Activated B cell treated with CpG ODN at 0.5 μM for 24 hours (primary cell): ENCODE data around the gene TPCN2. TPM values are rescaled to one million over a fixed set of nuclear protein-coding genes. Genes with fewer than 3 reads are reported as not detected.
"Not testable (repeated sequence)": the region's sequence is repeated elsewhere in the genome, so short reads cannot be mapped to it uniquely, and the experiment has no call there.

Experiments
- ATAC-seq: fragments of 200-7000 bp; cut with Tn5 transposase; one replicate; pipeline ENCODE4 v1.10.0; 2021; ENCODE audit warnings: low read depth, mild to moderate bottlenecking, moderate library complexity
- CTCF ChIA-PET: fragments of 350-600 bp; sonication (Branson Sonifier 250); formaldehyde crosslinking; loops from one replicate; lab custom pipeline; 2021; ENCODE audit warnings: antibody characterized with exemption; lab: Charles Lee
- POLR2A ChIA-PET: fragments of 350-600 bp; sonication (Branson Sonifier 250); formaldehyde crosslinking; loops from one replicate; lab custom pipeline; 2021; ENCODE audit warnings: antibody characterized with exemption; lab: Charles Lee
- DNase-seq: peaks from one replicate; pipeline ENCODE4 v3.0.0; 2022
- H3K27ac Mint-ChIP-seq: one replicate; pipeline ENCODE4 v1.8.0; 2020; ENCODE audit warnings: mixed read lengths
- H3K27me3 Mint-ChIP-seq: one replicate; pipeline ENCODE4 v1.8.0; 2021; ENCODE audit warnings: mixed read lengths
- H3K36me3 Mint-ChIP-seq: one replicate; pipeline ENCODE4 v1.8.0; 2021; ENCODE audit warnings: low read depth, mixed read lengths
- H3K4me1 Mint-ChIP-seq: one replicate; pipeline ENCODE4 v1.8.0; 2021; ENCODE audit warnings: mixed read lengths
- H3K4me3 Mint-ChIP-seq: one replicate; pipeline ENCODE4 v1.8.0; 2020; ENCODE audit warnings: mild to moderate bottlenecking, mixed read lengths
- H3K9me3 Mint-ChIP-seq: one replicate; pipeline ENCODE4 v1.8.0; 2020; ENCODE audit warnings: mixed read lengths
- intact Hi-C: fragments of 100-400 bp; cut with micrococcal nuclease; formaldehyde crosslinking; loops from one replicate; pipeline ENCODE4 v1.15.1; 2024
- total RNA-seq: library from RNA; stranded (reverse); gene quantifications from 2 replicates; pipeline ENCODE4 v1.2.3, GENCODE V29; 2022
- TF ChIP-seq, protein P1 (sequence below): fragments of 200-600 bp; IDR thresholded peaks from one replicate; pipeline ENCODE4 v1.8.0; 2022; ENCODE audit warnings: antibody characterized with exemption, mild to moderate bottlenecking

The TPCN2 gene
- total RNA-seq, 1 donor from 2014 or later = 35.4 TPM

- TF ChIP-seq, protein P1, sequence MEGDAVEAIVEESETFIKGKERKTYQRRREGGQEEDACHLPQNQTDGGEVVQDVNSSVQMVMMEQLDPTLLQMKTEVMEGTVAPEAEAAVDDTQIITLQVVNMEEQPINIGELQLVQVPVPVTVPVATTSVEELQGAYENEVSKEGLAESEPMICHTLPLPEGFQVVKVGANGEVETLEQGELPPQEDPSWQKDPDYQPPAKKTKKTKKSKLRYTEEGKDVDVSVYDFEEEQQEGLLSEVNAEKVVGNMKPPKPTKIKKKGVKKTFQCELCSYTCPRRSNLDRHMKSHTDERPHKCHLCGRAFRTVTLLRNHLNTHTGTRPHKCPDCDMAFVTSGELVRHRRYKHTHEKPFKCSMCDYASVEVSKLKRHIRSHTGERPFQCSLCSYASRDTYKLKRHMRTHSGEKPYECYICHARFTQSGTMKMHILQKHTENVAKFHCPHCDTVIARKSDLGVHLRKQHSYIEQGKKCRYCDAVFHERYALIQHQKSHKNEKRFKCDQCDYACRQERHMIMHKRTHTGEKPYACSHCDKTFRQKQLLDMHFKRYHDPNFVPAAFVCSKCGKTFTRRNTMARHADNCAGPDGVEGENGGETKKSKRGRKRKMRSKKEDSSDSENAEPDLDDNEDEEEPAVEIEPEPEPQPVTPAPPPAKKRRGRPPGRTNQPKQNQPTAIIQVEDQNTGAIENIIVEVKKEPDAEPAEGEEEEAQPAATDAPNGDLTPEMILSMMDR = no peak
- POLR2A ChIA-PET = interaction anchor here (0.7 kb wide), 1 partner anchor 162 kb away, joined by 10 read pairs; no protein-coding TSS in a partner anchor
- no peak overlapping the region for H3K4me3 Mint-ChIP-seq
- H3K27me3 Mint-ChIP-seq = no peaks in the 10 kb centered on the region
- no peak for ATAC-seq
- CTCF ChIA-PET = no interaction called here
- no peak overlapping the region for H3K27ac Mint-ChIP-seq
- no peak for DNase-seq
- intact Hi-C loops = no loop called here
- H3K4me1 Mint-ChIP-seq = peaks cover 20% of the 10 kb centered on the region
- H3K9me3 Mint-ChIP-seq = peaks cover 13% of the 10 kb centered on the region
- peaks cover 4% of the 10 kb centered on the region for H3K36me3 Mint-ChIP-seq
Observed at GRCh38 chr11:69134957-69135356, 86.2 kb downstream of the TPCN2 start.

DNA sequence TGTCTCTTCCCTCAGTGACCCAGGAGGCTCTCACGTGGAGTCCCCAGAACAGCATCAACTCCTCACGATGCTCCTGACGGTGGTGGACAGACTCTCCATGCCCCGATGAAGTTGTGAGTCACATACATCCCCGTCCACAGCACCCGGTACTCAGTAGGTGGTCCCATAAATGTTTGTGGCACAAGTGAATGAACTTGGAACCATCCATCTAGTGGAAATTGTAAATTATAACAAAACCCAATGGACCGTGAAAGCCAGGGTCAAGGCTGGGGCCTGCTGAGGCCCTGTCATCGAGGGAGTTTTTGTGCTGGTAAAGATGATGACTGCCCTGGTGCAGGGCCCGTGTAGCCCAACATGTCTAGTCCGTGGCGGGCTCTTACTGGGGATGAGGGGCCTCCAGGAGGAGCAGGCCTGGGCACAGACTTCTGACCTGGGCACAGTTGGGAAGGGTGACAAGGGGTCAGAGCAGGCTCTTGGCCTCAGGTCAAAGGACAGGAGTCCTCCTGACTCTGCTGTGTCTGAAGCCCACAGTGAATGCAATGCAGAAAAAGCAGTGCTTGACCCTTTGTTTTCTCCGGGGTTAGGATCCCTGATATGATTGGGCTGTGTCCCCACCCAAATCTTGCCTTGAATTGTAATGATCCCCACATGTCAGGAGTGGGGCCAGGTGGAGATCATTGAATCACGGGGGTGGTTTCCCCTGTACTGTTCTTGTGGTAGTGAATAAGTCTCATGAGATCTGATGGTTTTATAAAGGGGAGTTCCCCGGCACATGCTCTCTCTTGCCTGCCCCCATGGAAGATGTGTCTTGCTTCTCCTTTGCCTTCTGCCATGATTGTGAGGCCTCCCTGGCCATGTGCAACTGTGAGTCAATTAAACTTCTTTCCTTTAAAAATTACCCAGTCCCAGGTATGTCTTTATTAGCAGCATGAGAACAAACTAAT lies 87.0 kb downstream of the TPCN2 start:
- Mint-ChIP-seq H3K27me3 (no peaks in the 10 kb centered on the region), H3K9me3 (peaks cover 13% of the 10 kb centered on the region), H3K4me3 (no peak overlapping the region), H3K36me3 (peaks cover 4% of the 10 kb centered on the region), H3K4me1 (peaks cover 20% of the 10 kb centered on the region), H3K27ac (no peak overlapping the region)
- ChIA-PET POLR2A (no interaction called here), CTCF (no interaction called here)
- peak; percentile 40 for ATAC-seq
- intact Hi-C loops = no loop called here
- TF ChIP-seq, protein P1 = no peak
- no peak for DNase-seq

GRCh38 chr11:69136471-69136870 lies 87.7 kb downstream of the TPCN2 start:
- CTCF ChIA-PET = no interaction called here
- TF ChIP-seq, protein P1 = no peak

GRCh38 chr11:69137151-69137844 lies 88.6 kb downstream of the TPCN2 start:
- ATAC-seq = no peak
- intact Hi-C loops = no loop called here
- Mint-ChIP-seq H3K27ac (no peak overlapping the region), H3K36me3 (peaks cover 4% of the 10 kb centered on the region), H3K4me3 (no peak overlapping the region), H3K4me1 (peaks cover 26% of the 10 kb centered on the region), H3K9me3 (peaks cover 19% of the 10 kb centered on the region), H3K27me3 (no peaks in the 10 kb centered on the region)
- POLR2A ChIA-PET = no interaction called here
- TF ChIP-seq, protein P1 = no peak
- CTCF ChIA-PET = no interaction called here
- no peak for DNase-seq

More at GRCh38 chr11:69136471-69136870, 87.7 kb downstream of the TPCN2 start:
- intact Hi-C loops = no loop called here
- peaks cover 4% of the 10 kb centered on the region for H3K36me3 Mint-ChIP-seq
- ATAC-seq = no peak
- H3K27ac Mint-ChIP-seq = no peak overlapping the region
- peaks cover 22% of the 10 kb centered on the region for H3K4me1 Mint-ChIP-seq
- H3K4me3 Mint-ChIP-seq = no peak overlapping the region
- no peaks in the 10 kb centered on the region for H3K27me3 Mint-ChIP-seq
- POLR2A ChIA-PET = no interaction called here
- no peak for DNase-seq
- peaks cover 13% of the 10 kb centered on the region for H3K9me3 Mint-ChIP-seq

- H3K4me1 Mint-ChIP-seq = peaks cover 26% of the 10 kb centered on the region
- CTCF ChIA-PET = no interaction called here
- peaks cover 4% of the 10 kb centered on the region for H3K36me3 Mint-ChIP-seq
- DNase-seq = no peak
- no peak overlapping the region for H3K4me3 Mint-ChIP-seq
- intact Hi-C loops = no loop called here
- ATAC-seq = no peak
- no peak overlapping the region for H3K27ac Mint-ChIP-seq
- TF ChIP-seq, protein P1 = no peak
- no peaks in the 10 kb centered on the region for H3K27me3 Mint-ChIP-seq
- POLR2A ChIA-PET = no interaction called here
- peaks cover 19% of the 10 kb centered on the region for H3K9me3 Mint-ChIP-seq
Observed at GRCh38 chr11:69138265-69138664, 89.5 kb downstream of the TPCN2 start.

GRCh38 chr11:69140161-69140560 lies 91.4 kb downstream of the TPCN2 start:
- CTCF ChIA-PET, H3K27me3 Mint-ChIP-seq, ATAC-seq, H3K4me3 Mint-ChIP-seq, H3K27ac Mint-ChIP-seq, H3K36me3 Mint-ChIP-seq, DNase-seq, intact Hi-C loops: not testable (repeated sequence)
- Mint-ChIP-seq H3K4me1 (peaks cover 18% of the 10 kb centered on the region), H3K9me3 (peaks cover 16% of the 10 kb centered on the region)
- POLR2A ChIA-PET = interaction anchor here (0.6 to 0.7 kb wide), 2 partner anchors 10 to 502 kb away, joined by 3 to 4 read pairs; no protein-coding TSS in a partner anchor
